H1 (cell line): ENCODE measurements around the gene ERLIN1.

Source experiments
- BRCA1 ChIP-seq: IDR thresholded peaks from 2 replicates; pipeline ENCODE4 v1.6.1; 2012; ENCODE audit warnings: low read depth, low read length, improper control_type of control experiment
- CHD2 ChIP-seq: IDR thresholded peaks from 2 replicates; pipeline ENCODE4 v1.6.1; 2012; ENCODE audit warnings: low read length, improper control_type of control experiment
- CHD7 ChIP-seq: fragments of 300-600 bp; sonication (generic); IDR thresholded peaks from 2 replicates; pipeline ENCODE4 v1.7.1; 2012; ENCODE audit warnings: low read length, moderate library complexity, mild to moderate bottlenecking, inconsistent platforms; ENCODE audit not compliant: insufficient replicate concordance
- CTCF ChIP-seq, 3 experiments: IDR thresholded peaks; 1 replicate in 2 of 3; 2 replicates in 1 of 3; pipeline versions ENCODE4 v1.5.1 to v1.6.1; 2011; ENCODE audit warnings: low read length in 3 of 3, mild to moderate bottlenecking in 3 of 3, inconsistent platforms in 2 of 3, low read depth in 1 of 3, moderate library complexity in 1 of 3; ENCODE audit not compliant: insufficient read depth in 1 of 3; ENCODE audit errors: control extremely low read depth in 1 of 3
- GABPA ChIP-seq: IDR thresholded peaks from 2 replicates; pipeline ENCODE4 v1.6.1; 2011; ENCODE audit warnings: mild to moderate bottlenecking, low read length, moderate library complexity, borderline replicate concordance; ENCODE audit not compliant: insufficient read depth
- PHF8 ChIP-seq: fragments of 200-600 bp; sonication (generic); conservative IDR thresholded peaks from 2 replicates; pipeline ENCODE4 v1.7.1; 2012; ENCODE audit warnings: low read depth, mild to moderate bottlenecking, inconsistent platforms, low read length, moderate library complexity
- POLR2A ChIP-seq, 2 experiments: IDR thresholded peaks; 1 replicate in 1 of 2; 2 replicates in 1 of 2; pipeline ENCODE4 v1.6.1; 2011; ENCODE audit warnings: low read depth in 2 of 2, low read length in 2 of 2, mild to moderate bottlenecking in 2 of 2; ENCODE audit errors: control extremely low read depth in 1 of 2
- POLR2AphosphoS5 ChIP-seq: IDR thresholded peaks from 2 replicates; pipeline ENCODE4 v1.6.1; 2011; ENCODE audit warnings: low read depth, low read length
- RNF2 ChIP-seq: fragments of 200-900, 300-1000 bp; sonication (generic); IDR thresholded peaks from 2 replicates; pipeline ENCODE4 v1.7.1; 2016; ENCODE audit warnings: borderline replicate concordance, low read depth, mild to moderate bottlenecking, antibody characterized with exemption, low read length; ENCODE audit not compliant: poor library complexity, severe bottlenecking; ENCODE audit errors: missing control alignments
- SP1 ChIP-seq: IDR thresholded peaks from 2 replicates; pipeline ENCODE4 v1.6.1; 2011; ENCODE audit warnings: low read depth, low read length
- TEAD4 ChIP-seq: IDR thresholded peaks from 2 replicates; pipeline ENCODE4 v1.6.1; 2012; ENCODE audit warnings: low read depth, low read length, inconsistent platforms, mixed read lengths

- TF ChIP-seq CTCF (IDR thresholded peaks at IDR 0.05; ENCODE audit: control extremely low read depth in 1 of 3, insufficient read depth in 1 of 3, low read depth in 1 of 3, low read length in 3 of 3) (no peak), GABPA (no peak), TEAD4 (no peak), SP1 (no peak), CHD2 (no peak), RNF2 (no peak), BRCA1 (no peak), CHD7 (no peak), PHF8 (no peak), POLR2A (IDR thresholded peaks at IDR 0.05; ENCODE audit: control extremely low read depth in 1 of 2, low read depth in 2 of 2, low read length in 2 of 2) (no peak), POLR2AphosphoS5 (no peak)
Observed at GRCh38 chr10:100120550-100120949, 65.3 kb downstream of the ERLIN1 start.
